Erythroblast (primary cell): ENCODE measurements around the gene ZNF280C.
"Not testable (repeated sequence)": the region's sequence is repeated elsewhere in the genome, so short reads cannot be mapped to it uniquely, and the experiment has no call there.

ENCODE experiments used
- DNase-seq, 2 experiments: peaks; one replicate each; lab custom pipeline; 2025; lab: John Stamatoyannopoulos, UW
- GATA1 ChIP-seq: IDR thresholded peaks from 2 replicates; pipeline ENCODE4 v1.6.1; 2011; ENCODE audit warnings: low read depth, mild to moderate bottlenecking, control low read depth, low read length, moderate library complexity
- POLR2A ChIP-seq: IDR thresholded peaks from 2 replicates; pipeline ENCODE4 v1.6.1; 2011; ENCODE audit warnings: mild to moderate bottlenecking, low read length

ZNF280C gene

GRCh38 chrX:130285069-130285620 is 16.4 kb upstream of the ZNF280C start:
- no peak for DNase-seq
- no peak for TF ChIP-seq POLR2A
- TF ChIP-seq GATA1: no peak

DNA sequence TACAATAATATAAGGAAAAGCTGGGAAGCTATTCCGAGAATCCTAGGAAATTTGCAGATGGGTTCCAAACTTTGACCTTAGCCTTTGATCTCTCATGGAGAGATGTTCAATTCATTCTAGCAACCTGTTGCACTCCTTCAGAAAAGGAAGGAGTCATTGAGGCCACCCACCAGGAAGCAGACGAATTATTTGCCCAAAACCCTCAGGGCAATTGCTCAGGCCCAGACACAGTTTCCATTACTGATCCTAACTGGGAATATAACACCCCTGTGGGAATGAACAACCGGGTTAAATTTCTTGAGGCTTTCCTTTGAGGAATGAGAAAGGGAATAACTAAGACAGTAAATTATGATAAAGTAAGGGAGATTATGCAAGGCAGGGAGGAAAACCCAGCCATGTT is 13.5 kb upstream of the ZNF280C start:
- DNase-seq: no peak
- TF ChIP-seq GATA1: no peak
- TF ChIP-seq POLR2A: no peak

GRCh38 chrX:130280901-130281300 is 12.2 kb upstream of the ZNF280C start:
- no peak for DNase-seq
- no peak for TF ChIP-seq GATA1
- TF ChIP-seq POLR2A: no peak

- peak in 1 of 2 experiments; percentile 1 for DNase-seq
These were observed 3.6 kb upstream of the ZNF280C start for GRCh38 chrX:130272253-130272652.

DNA sequence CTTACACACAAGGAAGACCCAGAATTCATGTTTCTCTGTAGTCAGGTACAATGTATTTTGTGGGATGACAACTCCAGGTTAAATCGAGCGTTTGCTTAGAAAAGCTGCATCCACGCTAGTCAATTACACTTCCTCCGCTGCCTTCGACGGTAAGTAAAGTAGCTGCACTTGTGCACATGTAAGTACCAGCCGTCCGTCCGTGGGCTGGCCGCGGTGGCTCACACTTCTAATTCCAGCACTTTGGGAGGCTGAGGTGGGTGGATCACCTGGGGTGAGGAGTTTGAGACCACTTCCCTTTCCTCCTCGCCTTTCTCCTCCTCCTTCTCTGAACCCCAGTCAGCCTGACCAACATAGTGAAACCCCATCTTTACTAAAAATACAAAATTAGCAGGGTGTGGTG is 692 bp upstream of the ZNF280C start:
- not testable (repeated sequence) for DNase-seq

DNA sequence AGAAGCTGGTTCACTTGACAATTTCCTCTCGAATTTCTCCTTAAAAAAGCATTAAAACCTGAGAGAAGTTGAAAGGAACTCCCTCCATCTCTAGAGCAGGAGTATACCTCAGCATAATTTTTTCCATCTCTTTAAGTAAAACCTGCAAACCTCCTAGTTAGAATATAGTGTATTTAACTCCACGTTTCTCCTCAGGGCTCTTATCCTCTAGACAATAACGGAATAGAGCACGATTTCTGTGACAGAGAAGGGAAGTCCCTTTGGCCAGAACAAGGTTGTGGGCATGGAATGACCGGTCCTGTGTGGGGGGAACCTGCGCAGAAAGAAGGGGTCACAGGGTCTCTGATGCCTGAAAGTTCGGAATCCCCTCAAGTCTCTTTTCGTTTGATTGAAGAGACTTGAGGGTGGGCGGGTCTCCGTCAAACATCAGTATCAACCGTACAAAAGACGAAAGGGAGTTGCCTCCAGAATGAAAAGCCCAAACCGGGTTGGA is 697 bp downstream of the ZNF280C start:
- no peak for TF ChIP-seq GATA1
- TF ChIP-seq POLR2A: no peak
- DNase-seq: no peak

GRCh38 chrX:130264573-130264972 is 4.1 kb downstream of the ZNF280C start:
- no peak for DNase-seq
- TF ChIP-seq GATA1: no peak

GRCh38 chrX:130263016-130263415 is 5.7 kb downstream of the ZNF280C start:
- no peak for DNase-seq
- TF ChIP-seq POLR2A (no peak), GATA1 (no peak)

GRCh38 chrX:130262231-130262630 is 6.5 kb downstream of the ZNF280C start:
- TF ChIP-seq GATA1 (no peak), POLR2A (no peak)
- no peak for DNase-seq

- DNase-seq: no peak
- no peak for TF ChIP-seq POLR2A
- TF ChIP-seq GATA1: no peak
These were observed 7.3 kb downstream of the ZNF280C start for GRCh38 chrX:130261296-130261893.

DNA sequence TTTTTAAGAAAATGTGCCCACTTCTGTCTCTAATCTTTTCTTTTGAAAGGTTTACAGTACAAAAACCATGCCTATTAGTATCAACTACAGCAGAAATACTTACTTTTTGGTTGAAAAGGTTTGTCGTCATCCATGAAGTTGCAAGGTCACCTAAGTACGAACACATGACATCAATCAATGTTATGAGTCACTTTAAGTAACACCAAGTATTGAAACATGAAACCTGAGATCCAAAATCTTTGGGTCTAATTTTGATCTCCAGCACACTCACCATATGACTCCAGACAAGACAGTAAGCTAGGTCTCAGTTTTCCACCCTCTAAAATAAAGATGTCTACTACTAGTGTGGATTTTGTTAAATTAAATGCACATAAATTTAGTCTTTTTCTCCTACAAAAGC is 8.4 kb downstream of the ZNF280C start:
- DNase-seq: no peak
- no peak for TF ChIP-seq GATA1
- TF ChIP-seq POLR2A: no peak

GRCh38 chrX:130253916-130254315 is 14.8 kb downstream of the ZNF280C start:
- TF ChIP-seq GATA1: no peak
- TF ChIP-seq POLR2A: no peak
- DNase-seq: no peak

DNA sequence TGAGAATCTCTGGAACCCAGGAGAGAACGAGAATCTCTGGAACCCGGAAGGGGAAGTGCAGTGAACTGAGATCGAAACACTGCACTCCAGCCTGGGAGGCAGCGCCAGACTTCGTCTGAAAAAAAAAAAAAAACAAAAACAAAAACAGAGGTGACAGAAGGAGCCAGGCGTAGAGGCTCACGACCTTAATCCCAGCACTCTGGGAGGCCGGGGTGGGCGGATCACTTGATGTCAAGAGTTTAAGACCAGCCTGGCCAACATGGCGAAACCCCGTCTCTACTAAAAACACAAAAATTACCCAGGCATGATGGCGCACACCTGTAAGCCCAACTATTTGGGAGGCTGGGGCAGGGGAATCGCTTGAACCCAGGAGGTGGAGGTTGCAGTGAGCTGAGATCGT is 17.0 kb downstream of the ZNF280C start:
- TF ChIP-seq POLR2A: no peak
- TF ChIP-seq GATA1: no peak
- no peak for DNase-seq

DNA sequence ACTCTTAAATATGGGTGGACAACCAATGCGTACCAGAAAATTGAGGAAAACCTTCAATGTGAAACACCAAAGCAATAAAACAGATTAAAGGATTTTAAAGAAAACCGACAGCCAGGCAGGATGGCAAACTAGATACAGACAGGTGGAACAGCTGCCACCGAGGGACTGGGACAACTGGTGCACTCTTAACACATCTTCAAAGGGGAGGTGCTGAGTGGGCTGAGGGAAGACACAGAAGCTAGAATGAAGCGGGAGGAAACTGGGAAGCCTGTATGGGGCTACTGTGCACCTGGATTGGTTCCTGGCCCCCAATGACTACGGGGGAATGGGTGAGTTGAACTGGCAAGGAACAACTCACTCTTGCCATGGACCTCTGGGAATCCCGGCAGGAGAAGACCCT is 20.7 kb downstream of the ZNF280C start:
- TF ChIP-seq POLR2A: no peak
- no peak for TF ChIP-seq GATA1
- no peak for DNase-seq

DNA sequence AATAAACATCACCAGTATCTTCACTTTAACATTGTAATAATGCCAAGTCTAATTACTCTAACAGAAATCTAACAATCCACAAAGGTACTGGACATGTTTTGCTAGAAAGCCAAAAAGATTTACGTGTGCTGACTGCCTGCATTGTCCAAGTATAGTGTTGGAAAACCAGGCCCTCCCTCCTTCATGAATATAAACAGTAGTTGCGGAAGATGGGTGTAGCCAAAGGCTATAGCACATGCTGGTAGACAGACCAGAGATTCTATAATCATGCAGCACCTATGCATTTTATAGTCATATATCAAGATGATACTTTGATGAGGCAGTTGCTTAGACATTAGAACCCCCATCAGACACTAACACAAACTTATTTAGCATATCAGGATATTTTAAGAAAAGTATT is 22.6 kb downstream of the ZNF280C start:
- TF ChIP-seq GATA1 (no peak), POLR2A (no peak)
- DNase-seq: no peak
